Measurements from ENCODE around the gene YBEY. TPM values are rescaled to one million over a fixed set of nuclear protein-coding genes. Genes with fewer than 3 reads are reported as not detected.

YBEY gene
- total RNA-seq, 1 donor from 2014 or later, result 13.5 TPM

- no peaks in the 10 kb centered on the region for H3K9me3 Mint-ChIP-seq (ENCODE audit: unreplicated experiment)
- Histone ChIP-seq H3K36me3 (ENCODE audit: insufficient read depth, low read length) (peaks cover 35% of the 10 kb centered on the region), H3K4me2 (ENCODE audit: low read length) (no peak overlapping the region), H3K4me1 (ENCODE audit: insufficient read depth, low read length) (no peaks in the 10 kb centered on the region), H3K27ac (ENCODE audit: low read depth, low read length) (no peak overlapping the region), H3K4me3 (ENCODE audit: insufficient read depth, low read depth, low read length) (no peak overlapping the region), H3K9ac (ENCODE audit: low read length) (no peak overlapping the region), H3K9me3 (ENCODE audit: insufficient read depth, low read depth, low read length) (no peaks in the 10 kb centered on the region), H3K27me3 (ENCODE audit: insufficient read depth, low read length) (no peaks in the 10 kb centered on the region), H3K79me2 (ENCODE audit: insufficient read depth, low read length) (no peaks in the 10 kb centered on the region), H2AFZ (ENCODE audit: low read depth, low read length) (no peak overlapping the region), H4K20me1 (ENCODE audit: insufficient read depth, low read length) (peaks cover 28% of the 10 kb centered on the region)
- no peak overlapping the region for H3K27ac Mint-ChIP-seq (ENCODE audit: unreplicated experiment)
- H3K4me1 Mint-ChIP-seq (ENCODE audit: low read depth, unreplicated experiment), result no peaks in the 10 kb centered on the region
- H3K4me3 Mint-ChIP-seq (ENCODE audit: unreplicated experiment), result no peak overlapping the region
- TF ChIP-seq EZH2 (IDR thresholded peaks at IDR 0.05; ENCODE audit: insufficient read depth, low read length), result no peak
- no peak for TF ChIP-seq CTCF (IDR thresholded peaks at IDR 0.05; ENCODE audit: insufficient read depth, low read depth, low read length)
- DNase-seq (ENCODE audit: low read depth), result no peak
- no peak for FAIRE-seq
- H3K27me3 Mint-ChIP-seq (ENCODE audit: low read depth, unreplicated experiment), result no peaks in the 10 kb centered on the region
- peaks cover 32% of the 10 kb centered on the region for H3K36me3 Mint-ChIP-seq (ENCODE audit: low read depth, unreplicated experiment)
These were observed 37.3 kb upstream of the YBEY start for GRCh38 chr21:46248827-46249226.

DNA sequence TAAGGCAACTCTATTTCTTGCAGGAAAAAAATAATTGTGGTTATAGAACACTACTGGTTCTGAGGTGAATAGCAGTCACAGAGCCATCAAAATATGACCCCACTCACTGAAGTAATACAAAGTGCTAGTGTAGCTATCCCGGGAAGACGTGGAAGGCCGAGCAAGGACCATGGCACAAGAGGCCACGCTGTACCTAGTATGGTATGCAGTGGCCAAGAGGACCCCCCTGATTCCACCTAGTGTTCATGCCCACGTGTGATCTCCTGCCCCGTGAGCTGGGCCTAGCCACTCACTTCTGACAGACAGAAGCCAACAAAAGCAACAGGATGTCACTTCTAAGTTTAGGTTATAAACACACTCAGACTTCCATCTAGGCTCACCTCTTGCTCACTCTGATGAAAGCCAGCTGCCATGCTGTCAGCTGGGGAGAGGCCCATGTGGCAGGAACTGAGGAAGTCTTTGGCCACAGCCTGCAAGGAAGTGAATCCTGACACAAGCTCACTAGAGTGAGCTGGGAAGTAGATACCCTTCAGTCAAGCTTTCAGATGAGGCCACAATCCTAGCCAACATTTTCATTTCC is 35.9 kb upstream of the YBEY start:
- DNase-seq (ENCODE audit: low read depth) (no peak), FAIRE-seq (no peak)
- Histone ChIP-seq H3K27ac (ENCODE audit: low read depth, low read length) (no peak overlapping the region), H3K9ac (ENCODE audit: low read length) (no peak overlapping the region), H3K4me3 (ENCODE audit: insufficient read depth, low read depth, low read length) (no peak overlapping the region), H3K9me3 (ENCODE audit: insufficient read depth, low read depth, low read length) (no peaks in the 10 kb centered on the region), H3K27me3 (ENCODE audit: insufficient read depth, low read length) (no peaks in the 10 kb centered on the region), H2AFZ (ENCODE audit: low read depth, low read length) (no peak overlapping the region), H3K4me2 (ENCODE audit: low read length) (no peak overlapping the region), H3K79me2 (ENCODE audit: insufficient read depth, low read length) (no peaks in the 10 kb centered on the region), H3K36me3 (ENCODE audit: insufficient read depth, low read length) (peaks cover 36% of the 10 kb centered on the region), H3K4me1 (ENCODE audit: insufficient read depth, low read length) (no peaks in the 10 kb centered on the region), H4K20me1 (ENCODE audit: insufficient read depth, low read length) (peaks cover 27% of the 10 kb centered on the region)
- Mint-ChIP-seq H3K36me3 (ENCODE audit: low read depth, unreplicated experiment) (peaks cover 45% of the 10 kb centered on the region), H3K4me3 (ENCODE audit: unreplicated experiment) (no peak overlapping the region), H3K27ac (ENCODE audit: unreplicated experiment) (no peak overlapping the region), H3K27me3 (ENCODE audit: low read depth, unreplicated experiment) (no peaks in the 10 kb centered on the region), H3K9me3 (ENCODE audit: unreplicated experiment) (peaks cover 3% of the 10 kb centered on the region), H3K4me1 (ENCODE audit: low read depth, unreplicated experiment) (no peaks in the 10 kb centered on the region)
- TF ChIP-seq CTCF (IDR thresholded peaks at IDR 0.05; ENCODE audit: insufficient read depth, low read depth, low read length) (no peak), EZH2 (IDR thresholded peaks at IDR 0.05; ENCODE audit: insufficient read depth, low read length) (no peak)

DNA sequence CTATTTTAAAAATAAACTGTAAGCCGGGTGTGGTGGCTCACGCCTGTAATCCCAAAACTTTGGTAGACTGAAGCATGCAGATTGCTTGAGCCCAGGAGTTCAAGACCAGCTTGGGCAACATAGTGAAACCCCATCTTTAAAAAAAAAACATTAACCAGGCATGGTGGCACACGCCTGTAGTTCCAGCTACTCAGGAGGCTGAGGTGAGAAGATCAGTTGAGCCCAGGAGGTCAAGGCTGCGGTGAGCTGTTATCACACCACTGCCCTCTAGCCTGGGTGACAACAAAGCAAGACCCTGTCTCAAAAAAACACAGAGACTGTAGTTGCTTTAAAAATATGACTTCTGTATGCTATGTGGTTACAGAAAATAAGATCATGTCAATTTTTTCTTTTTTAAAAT is 33.3 kb upstream of the YBEY start:
- Histone ChIP-seq H3K9me3 (ENCODE audit: insufficient read depth, low read depth, low read length) (no peaks in the 10 kb centered on the region), H3K4me1 (ENCODE audit: insufficient read depth, low read length) (no peaks in the 10 kb centered on the region), H3K36me3 (ENCODE audit: insufficient read depth, low read length) (peaks cover 43% of the 10 kb centered on the region), H4K20me1 (ENCODE audit: insufficient read depth, low read length) (peaks cover 25% of the 10 kb centered on the region), H3K79me2 (ENCODE audit: insufficient read depth, low read length) (no peaks in the 10 kb centered on the region), H2AFZ (ENCODE audit: low read depth, low read length) (no peak overlapping the region), H3K4me3 (ENCODE audit: insufficient read depth, low read depth, low read length) (no peak overlapping the region), H3K27ac (ENCODE audit: low read depth, low read length) (no peak overlapping the region), H3K9ac (ENCODE audit: low read length) (no peak overlapping the region), H3K27me3 (ENCODE audit: insufficient read depth, low read length) (no peaks in the 10 kb centered on the region), H3K4me2 (ENCODE audit: low read length) (no peak overlapping the region)
- no peak for TF ChIP-seq CTCF (IDR thresholded peaks at IDR 0.05; ENCODE audit: insufficient read depth, low read depth, low read length)
- no peak for TF ChIP-seq EZH2 (IDR thresholded peaks at IDR 0.05; ENCODE audit: insufficient read depth, low read length)
- Mint-ChIP-seq H3K4me1 (ENCODE audit: low read depth, unreplicated experiment) (no peaks in the 10 kb centered on the region), H3K27me3 (ENCODE audit: low read depth, unreplicated experiment) (no peaks in the 10 kb centered on the region), H3K4me3 (ENCODE audit: unreplicated experiment) (no peak overlapping the region), H3K9me3 (ENCODE audit: unreplicated experiment) (peaks cover 3% of the 10 kb centered on the region), H3K36me3 (ENCODE audit: low read depth, unreplicated experiment) (peaks cover 48% of the 10 kb centered on the region), H3K27ac (ENCODE audit: unreplicated experiment) (no peak overlapping the region)
- no peak for FAIRE-seq
- no peak for DNase-seq (ENCODE audit: low read depth)
